ENCODE data around the gene GPC4.

GPC4 gene

GRCh38 chrX:133333154-133333750, 82.0 kb downstream of the GPC4 start:
- no peak overlapping the region for H3K27ac ChIP-seq (ENCODE audit: extremely low read depth, low read depth, low read length)
- ChIA-PET POLR2A (interaction anchor here (1.5 kb wide), 1 partner anchor 79 kb away, joined by 5 read pairs; no protein-coding TSS in a partner anchor), CTCF (interaction anchor here (1.1 to 2.0 kb wide), 2 partner anchors 82 to 338 kb away, joined by 3 to 6 read pairs; partner anchors contain the start of gene GPC4)

DNA sequence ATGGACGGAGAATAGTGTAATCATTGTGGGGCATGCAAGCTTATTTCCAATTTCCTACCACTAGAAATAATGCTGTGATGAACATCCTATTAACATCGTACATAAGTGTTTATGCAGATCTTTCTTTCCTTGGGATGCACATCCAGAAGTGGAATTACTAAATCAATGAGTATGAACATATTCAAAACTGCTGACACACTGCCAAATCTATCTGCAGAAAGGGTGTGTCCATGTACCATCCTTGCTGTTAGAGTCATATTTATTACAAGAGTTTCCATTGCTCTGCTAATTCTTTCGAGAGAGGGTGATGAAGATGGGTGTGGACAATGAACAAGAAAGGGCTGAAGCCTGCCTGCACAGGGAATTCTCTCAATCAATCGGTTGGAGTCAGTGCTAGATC, 82.6 kb downstream of the GPC4 start:
- Histone ChIP-seq H3K27ac (ENCODE audit: extremely low read depth, low read depth, low read length) (no peak overlapping the region), H3K36me3 (ENCODE audit: control insufficient read depth in 2 of 2, insufficient read depth in 1 of 2, low read length in 2 of 2) (no peaks in the 10 kb centered on the region; a peak in 1 of 3 replicates), H3K4me3 (ENCODE audit: low read depth, low read length) (no peak overlapping the region), H3K4me1 (ENCODE audit: control insufficient read depth, insufficient read depth, low read length) (peaks cover 7% of the 10 kb centered on the region; the same call in 1 of the 2 replicates), H3K9me3 (ENCODE audit: control insufficient read depth, insufficient read depth, low read depth, low read length) (no peaks in the 10 kb centered on the region)
- CTCF ChIA-PET = no interaction called here
- POLR2A ChIA-PET = interaction anchor here (1.5 kb wide), 1 partner anchor 80 kb away, joined by 5 read pairs; no protein-coding TSS in a partner anchor
- TF ChIP-seq ZNF433 (tag by site-specific recombination; IDR thresholded peaks at IDR 0.05; ENCODE audit: low read depth) = no peak
- no peak for TF ChIP-seq ZNF610 (tag by site-specific recombination; IDR thresholded peaks at IDR 0.05; ENCODE audit: borderline replicate concordance)
- no peak for TF ChIP-seq ZFP37 (tag by site-specific recombination; IDR thresholded peaks at IDR 0.05)
- no peak for TF ChIP-seq PRDM2 (tag by site-specific recombination; IDR thresholded peaks at IDR 0.05; ENCODE audit: borderline replicate concordance)
- no peak for TF ChIP-seq MYNN (tag by site-specific recombination; IDR thresholded peaks at IDR 0.05; ENCODE audit: borderline replicate concordance)
- TF ChIP-seq, protein P1, sequence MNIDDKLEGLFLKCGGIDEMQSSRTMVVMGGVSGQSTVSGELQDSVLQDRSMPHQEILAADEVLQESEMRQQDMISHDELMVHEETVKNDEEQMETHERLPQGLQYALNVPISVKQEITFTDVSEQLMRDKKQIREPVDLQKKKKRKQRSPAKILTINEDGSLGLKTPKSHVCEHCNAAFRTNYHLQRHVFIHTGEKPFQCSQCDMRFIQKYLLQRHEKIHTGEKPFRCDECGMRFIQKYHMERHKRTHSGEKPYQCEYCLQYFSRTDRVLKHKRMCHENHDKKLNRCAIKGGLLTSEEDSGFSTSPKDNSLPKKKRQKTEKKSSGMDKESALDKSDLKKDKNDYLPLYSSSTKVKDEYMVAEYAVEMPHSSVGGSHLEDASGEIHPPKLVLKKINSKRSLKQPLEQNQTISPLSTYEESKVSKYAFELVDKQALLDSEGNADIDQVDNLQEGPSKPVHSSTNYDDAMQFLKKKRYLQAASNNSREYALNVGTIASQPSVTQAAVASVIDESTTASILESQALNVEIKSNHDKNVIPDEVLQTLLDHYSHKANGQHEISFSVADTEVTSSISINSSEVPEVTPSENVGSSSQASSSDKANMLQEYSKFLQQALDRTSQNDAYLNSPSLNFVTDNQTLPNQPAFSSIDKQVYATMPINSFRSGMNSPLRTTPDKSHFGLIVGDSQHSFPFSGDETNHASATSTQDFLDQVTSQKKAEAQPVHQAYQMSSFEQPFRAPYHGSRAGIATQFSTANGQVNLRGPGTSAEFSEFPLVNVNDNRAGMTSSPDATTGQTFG (tag by site-specific recombination; IDR thresholded peaks at IDR 0.05; ENCODE audit: borderline replicate concordance) = no peak
- no peak for TF ChIP-seq ZNF76 (tag by site-specific recombination; IDR thresholded peaks at IDR 0.05; ENCODE audit: borderline replicate concordance, low read depth)

More at GRCh38 chrX:133333154-133333750, 82.0 kb downstream of the GPC4 start:
- TF ChIP-seq TCF7L2 (IDR thresholded peaks at IDR 0.05; ENCODE audit: borderline replicate concordance, low read depth, low read length) = peak; percentile 55; the same call in 1 of the 2 replicates
- TF ChIP-seq TRIM28 (IDR thresholded peaks at IDR 0.05; ENCODE audit: borderline replicate concordance, low read length) = peak; percentile 97
- TF ChIP-seq, protein P2, sequence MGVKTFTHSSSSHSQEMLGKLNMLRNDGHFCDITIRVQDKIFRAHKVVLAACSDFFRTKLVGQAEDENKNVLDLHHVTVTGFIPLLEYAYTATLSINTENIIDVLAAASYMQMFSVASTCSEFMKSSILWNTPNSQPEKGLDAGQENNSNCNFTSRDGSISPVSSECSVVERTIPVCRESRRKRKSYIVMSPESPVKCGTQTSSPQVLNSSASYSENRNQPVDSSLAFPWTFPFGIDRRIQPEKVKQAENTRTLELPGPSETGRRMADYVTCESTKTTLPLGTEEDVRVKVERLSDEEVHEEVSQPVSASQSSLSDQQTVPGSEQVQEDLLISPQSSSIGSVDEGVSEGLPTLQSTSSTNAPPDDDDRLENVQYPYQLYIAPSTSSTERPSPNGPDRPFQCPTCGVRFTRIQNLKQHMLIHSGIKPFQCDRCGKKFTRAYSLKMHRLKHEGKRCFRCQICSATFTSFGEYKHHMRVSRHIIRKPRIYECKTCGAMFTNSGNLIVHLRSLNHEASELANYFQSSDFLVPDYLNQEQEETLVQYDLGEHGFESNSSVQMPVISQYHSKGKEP (tag by site-specific recombination; IDR thresholded peaks at IDR 0.05) = peak; percentile 86
- no peak for TF ChIP-seq ZNF510 (tag by site-specific recombination; IDR thresholded peaks at IDR 0.05; ENCODE audit: insufficient replicate concordance)
- TF ChIP-seq MZF1 (tag by site-specific recombination; IDR thresholded peaks at IDR 0.05; ENCODE audit: borderline replicate concordance) = no peak
- no peak for TF ChIP-seq ZNF473 (tag by site-specific recombination; IDR thresholded peaks at IDR 0.05)
- peak; percentile 88 for TF ChIP-seq PRDM6 (tag by site-specific recombination; IDR thresholded peaks at IDR 0.05)
- peak; percentile 98 for TF ChIP-seq OSR2 (tag by site-specific recombination; IDR thresholded peaks at IDR 0.05)
- TF ChIP-seq, protein P3, sequence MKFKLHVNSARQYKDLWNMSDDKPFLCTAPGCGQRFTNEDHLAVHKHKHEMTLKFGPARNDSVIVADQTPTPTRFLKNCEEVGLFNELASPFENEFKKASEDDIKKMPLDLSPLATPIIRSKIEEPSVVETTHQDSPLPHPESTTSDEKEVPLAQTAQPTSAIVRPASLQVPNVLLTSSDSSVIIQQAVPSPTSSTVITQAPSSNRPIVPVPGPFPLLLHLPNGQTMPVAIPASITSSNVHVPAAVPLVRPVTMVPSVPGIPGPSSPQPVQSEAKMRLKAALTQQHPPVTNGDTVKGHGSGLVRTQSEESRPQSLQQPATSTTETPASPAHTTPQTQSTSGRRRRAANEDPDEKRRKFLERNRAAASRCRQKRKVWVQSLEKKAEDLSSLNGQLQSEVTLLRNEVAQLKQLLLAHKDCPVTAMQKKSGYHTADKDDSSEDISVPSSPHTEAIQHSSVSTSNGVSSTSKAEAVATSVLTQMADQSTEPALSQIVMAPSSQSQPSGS (tag by site-specific recombination; IDR thresholded peaks at IDR 0.05; ENCODE audit: low read depth) = peak; percentile 49; the same call in 1 of the 2 replicates
- peak; percentile 87 for TF ChIP-seq FEZF1 (tag by site-specific recombination; IDR thresholded peaks at IDR 0.05)
- TF ChIP-seq ZNF843 (tag by site-specific recombination; IDR thresholded peaks at IDR 0.05) = peak; percentile 16; the same call in 1 of the 2 replicates
- TF ChIP-seq ZNF629 (tag by site-specific recombination; IDR thresholded peaks at IDR 0.05) = peak; percentile 36; the same call in 1 of the 2 replicates
- 0 out of 2 replicates have a peak, but pooled peaks have one; percentile 70 for TF ChIP-seq HOXD13 (CRISPR knock-in tag; IDR thresholded peaks at IDR 0.05; ENCODE audit: borderline replicate concordance)
- Histone ChIP-seq H3K9me3 (ENCODE audit: control insufficient read depth, insufficient read depth, low read depth, low read length) (no peaks in the 10 kb centered on the region), H3K4me3 (ENCODE audit: low read depth, low read length) (no peak overlapping the region), H3K36me3 (ENCODE audit: control insufficient read depth in 2 of 2, insufficient read depth in 1 of 2, low read length in 2 of 2) (no peaks in the 10 kb centered on the region; a peak in 1 of 3 replicates), H3K4me1 (ENCODE audit: control insufficient read depth, insufficient read depth, low read length) (peaks cover 7% of the 10 kb centered on the region; the same call in 1 of the 2 replicates)

Measured in HEK293 (cell line).